Glutamatergic neuron (in vitro differentiated cells): ENCODE data around the gene PLCD4. TPM values are rescaled to one million over a fixed set of nuclear protein-coding genes. Genes with fewer than 3 reads are reported as not detected.

Experiments
- DNase-seq: peaks from one replicate; pipeline ENCODE4 v3.0.0; 2022
- H3K27ac Mint-ChIP-seq: one replicate; pipeline ENCODE4 v1.8.0; 2020; ENCODE audit warnings: mild to moderate bottlenecking, mixed read lengths, inconsistent platforms; ENCODE audit not compliant: unreplicated experiment
- H3K27me3 Mint-ChIP-seq: one replicate; pipeline ENCODE4 v1.8.0; 2020; ENCODE audit warnings: mild to moderate bottlenecking, moderate library complexity, mixed read lengths, inconsistent platforms; ENCODE audit not compliant: unreplicated experiment
- H3K36me3 Mint-ChIP-seq: one replicate; pipeline ENCODE4 v1.8.0; 2020; ENCODE audit warnings: mild to moderate bottlenecking, mixed read lengths, inconsistent platforms; ENCODE audit not compliant: unreplicated experiment
- H3K4me1 Mint-ChIP-seq: one replicate; pipeline ENCODE4 v1.8.0; 2020; ENCODE audit warnings: mild to moderate bottlenecking, low read depth, mixed read lengths, inconsistent platforms; ENCODE audit not compliant: unreplicated experiment
- H3K4me3 Mint-ChIP-seq: one replicate; pipeline ENCODE4 v1.8.0; 2020; ENCODE audit warnings: mild to moderate bottlenecking, mixed read lengths, inconsistent platforms; ENCODE audit not compliant: unreplicated experiment
- H3K9me3 Mint-ChIP-seq: one replicate; pipeline ENCODE4 v1.8.0; 2020; ENCODE audit warnings: mild to moderate bottlenecking, moderate library complexity, mixed read lengths, inconsistent platforms; ENCODE audit not compliant: unreplicated experiment
- CTCF ChIP-seq: fragments of 200-600 bp; sonication (generic); IDR thresholded peaks from one replicate; pipeline ENCODE4 v1.5.0; 2021; ENCODE audit not compliant: partially characterized antibody, unreplicated experiment
- total RNA-seq: library from RNA; stranded (reverse); fragmentation: NEBNext Ultra II Directional; extraction: Animal tissue kit (Norgen Biotek cat#: 25700); gene quantifications from one replicate; pipeline ENCODE4 v1.2.1, GENCODE V29; 2021; ENCODE audit not compliant: unreplicated experiment

The PLCD4 gene
- total RNA-seq, 1 donor from 2014 or later: 1.9 TPM

- Mint-ChIP-seq H3K4me3 (no peak overlapping the region), H3K27me3 (no peaks in the 10 kb centered on the region), H3K9me3 (no peaks in the 10 kb centered on the region), H3K4me1 (no peaks in the 10 kb centered on the region), H3K27ac (no peak overlapping the region), H3K36me3 (no peaks in the 10 kb centered on the region)
- TF ChIP-seq CTCF: no peak
- no peak for DNase-seq
Measured at GRCh38 chr2:218642786-218643185, 35.1 kb downstream of the PLCD4 start.

DNA sequence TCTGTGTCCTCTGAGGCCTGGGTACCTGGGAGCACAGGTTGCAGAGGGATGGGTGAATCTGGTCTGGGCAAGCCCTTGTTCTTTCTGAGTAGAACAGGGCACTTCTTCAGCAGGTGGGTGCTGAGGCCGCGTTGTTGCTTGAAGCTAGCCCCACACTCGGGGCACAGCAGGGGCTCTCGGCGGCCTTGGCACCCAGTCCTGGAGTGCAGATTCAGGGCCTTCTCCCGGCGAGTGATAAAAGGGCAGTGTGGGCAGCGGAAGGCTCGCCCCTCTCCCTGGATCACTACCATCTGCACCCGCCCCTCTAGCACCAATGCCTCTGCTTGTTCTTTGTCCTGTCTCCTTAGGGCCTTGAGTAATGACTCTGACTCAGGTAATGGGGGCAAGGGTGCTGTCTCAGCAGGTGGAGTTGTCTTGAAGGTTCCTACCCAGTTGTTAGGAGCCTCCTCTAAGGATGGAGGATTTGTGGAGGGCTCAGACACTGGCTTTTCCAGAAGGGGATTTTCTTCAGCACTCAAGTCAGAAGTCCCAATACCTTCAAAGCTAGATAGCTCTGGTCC lies 36.1 kb downstream of the PLCD4 start:
- no peaks in the 10 kb centered on the region for H3K27me3 Mint-ChIP-seq
- no peak for DNase-seq
- H3K4me1 Mint-ChIP-seq: no peaks in the 10 kb centered on the region
- H3K27ac Mint-ChIP-seq: no peak overlapping the region
- TF ChIP-seq CTCF: no peak
- H3K4me3 Mint-ChIP-seq: no peak overlapping the region
- H3K9me3 Mint-ChIP-seq: no peaks in the 10 kb centered on the region
- H3K36me3 Mint-ChIP-seq: no peaks in the 10 kb centered on the region

GRCh38 chr2:218644721-218645120 lies 37.0 kb downstream of the PLCD4 start:
- Mint-ChIP-seq H3K27me3 (no peaks in the 10 kb centered on the region), H3K4me3 (no peak overlapping the region), H3K27ac (no peak overlapping the region), H3K9me3 (no peaks in the 10 kb centered on the region), H3K4me1 (no peaks in the 10 kb centered on the region), H3K36me3 (no peaks in the 10 kb centered on the region)
- DNase-seq: no peak
- TF ChIP-seq CTCF: no peak

DNA sequence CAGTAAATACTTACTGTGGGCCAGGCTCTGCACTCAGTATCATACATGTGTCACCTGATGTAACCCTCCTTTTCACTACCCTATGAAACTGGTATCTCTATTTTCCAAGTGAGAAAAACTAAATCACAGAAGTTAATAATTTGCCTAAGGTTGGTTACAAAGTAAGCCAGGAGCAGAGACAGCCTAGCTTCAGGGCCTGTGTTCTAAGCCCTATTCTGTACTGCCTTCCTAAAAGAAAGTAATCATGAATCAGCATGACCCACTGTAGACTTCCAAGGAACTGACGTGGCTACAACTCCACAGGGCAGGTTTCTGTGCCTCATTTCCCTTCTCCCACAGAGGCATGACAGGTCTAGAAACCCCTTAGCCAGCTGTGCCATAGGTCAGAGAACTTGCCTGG lies 37.4 kb downstream of the PLCD4 start:
- no peaks in the 10 kb centered on the region for H3K36me3 Mint-ChIP-seq
- TF ChIP-seq CTCF: no peak
- H3K4me1 Mint-ChIP-seq: no peaks in the 10 kb centered on the region

DNA sequence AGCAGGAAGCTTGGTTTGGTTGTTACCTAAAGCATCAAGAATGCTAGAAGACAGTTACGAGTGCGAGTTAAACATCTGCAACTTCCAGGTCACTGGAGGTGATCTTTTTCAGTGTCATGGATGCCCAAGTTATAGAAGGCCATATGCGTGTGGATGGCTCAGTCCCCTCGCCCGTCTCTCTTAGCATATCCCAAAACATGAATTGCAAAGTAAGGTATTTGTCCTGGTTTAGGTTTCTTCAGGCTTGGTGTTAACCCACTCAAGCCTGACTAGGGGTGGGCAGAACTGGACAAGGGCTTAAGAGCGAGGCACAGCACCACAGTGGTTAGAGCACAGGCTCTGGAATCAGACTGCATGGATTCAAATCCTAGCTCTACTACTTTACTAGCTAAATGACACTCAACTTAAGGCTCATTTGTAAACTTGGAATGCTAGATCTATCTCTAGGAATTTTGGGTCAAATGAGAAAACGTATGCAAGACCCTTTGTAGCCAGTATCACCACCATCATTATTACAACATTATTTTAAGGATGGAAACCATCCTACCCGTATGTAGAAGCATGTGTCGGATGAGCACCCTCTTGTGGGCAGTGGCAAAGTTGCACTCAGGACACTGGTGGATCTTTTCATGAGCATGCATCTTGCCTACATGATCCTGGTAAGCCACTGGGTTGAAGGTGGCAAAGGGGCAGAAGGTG lies 40.5 kb downstream of the PLCD4 start:
- H3K36me3 Mint-ChIP-seq: no peaks in the 10 kb centered on the region
- no peak overlapping the region for H3K4me3 Mint-ChIP-seq
- DNase-seq: peak; percentile 67
- peak; percentile 85 for TF ChIP-seq CTCF
- no peaks in the 10 kb centered on the region for H3K4me1 Mint-ChIP-seq
- H3K27me3 Mint-ChIP-seq: no peaks in the 10 kb centered on the region
- no peaks in the 10 kb centered on the region for H3K9me3 Mint-ChIP-seq
- H3K27ac Mint-ChIP-seq: no peak overlapping the region

More for the DNA sequence above, 37.4 kb downstream of the PLCD4 start:
- no peak overlapping the region for H3K27ac Mint-ChIP-seq
- DNase-seq: no peak
- no peaks in the 10 kb centered on the region for H3K27me3 Mint-ChIP-seq
- no peaks in the 10 kb centered on the region for H3K9me3 Mint-ChIP-seq
- no peak overlapping the region for H3K4me3 Mint-ChIP-seq
